Activated B cell treated with CpG ODN at 0.5 μM for 24 hours (primary cell): ENCODE measurements around the gene MKLN1. TPM values are rescaled to one million over a fixed set of nuclear protein-coding genes. Genes with fewer than 3 reads are reported as not detected.
"Not testable (repeated sequence)": the region's sequence is repeated elsewhere in the genome, so short reads cannot be mapped to it uniquely, and the experiment has no call there.

ENCODE experiments used
- ATAC-seq: fragments of 200-7000 bp; cut with Tn5 transposase; one replicate; pipeline ENCODE4 v1.10.0; 2021; ENCODE audit warnings: low read depth, mild to moderate bottlenecking, moderate library complexity
- CTCF ChIA-PET: fragments of 350-600 bp; sonication (Branson Sonifier 250); formaldehyde crosslinking; loops from one replicate; lab custom pipeline; 2021; ENCODE audit warnings: antibody characterized with exemption; lab: Charles Lee
- POLR2A ChIA-PET: fragments of 350-600 bp; sonication (Branson Sonifier 250); formaldehyde crosslinking; loops from one replicate; lab custom pipeline; 2021; ENCODE audit warnings: antibody characterized with exemption; lab: Charles Lee
- DNase-seq: peaks from one replicate; pipeline ENCODE4 v3.0.0; 2022
- H3K27ac Mint-ChIP-seq: one replicate; pipeline ENCODE4 v1.8.0; 2020; ENCODE audit warnings: mixed read lengths
- H3K27me3 Mint-ChIP-seq: one replicate; pipeline ENCODE4 v1.8.0; 2021; ENCODE audit warnings: mixed read lengths
- H3K36me3 Mint-ChIP-seq: one replicate; pipeline ENCODE4 v1.8.0; 2021; ENCODE audit warnings: low read depth, mixed read lengths
- H3K4me1 Mint-ChIP-seq: one replicate; pipeline ENCODE4 v1.8.0; 2021; ENCODE audit warnings: mixed read lengths
- H3K4me3 Mint-ChIP-seq: one replicate; pipeline ENCODE4 v1.8.0; 2020; ENCODE audit warnings: mild to moderate bottlenecking, mixed read lengths
- H3K9me3 Mint-ChIP-seq: one replicate; pipeline ENCODE4 v1.8.0; 2020; ENCODE audit warnings: mixed read lengths
- intact Hi-C: fragments of 100-400 bp; cut with micrococcal nuclease; formaldehyde crosslinking; loops from one replicate; pipeline ENCODE4 v1.15.1; 2024
- total RNA-seq: library from RNA; stranded (reverse); gene quantifications from 2 replicates; pipeline ENCODE4 v1.2.3, GENCODE V29; 2022
- TF ChIP-seq, protein P1 (sequence below): fragments of 200-600 bp; IDR thresholded peaks from one replicate; pipeline ENCODE4 v1.8.0; 2022; ENCODE audit warnings: antibody characterized with exemption, mild to moderate bottlenecking

The MKLN1 gene
- total RNA-seq, 1 donor from 2014 or later: 64.6 TPM

DNA sequence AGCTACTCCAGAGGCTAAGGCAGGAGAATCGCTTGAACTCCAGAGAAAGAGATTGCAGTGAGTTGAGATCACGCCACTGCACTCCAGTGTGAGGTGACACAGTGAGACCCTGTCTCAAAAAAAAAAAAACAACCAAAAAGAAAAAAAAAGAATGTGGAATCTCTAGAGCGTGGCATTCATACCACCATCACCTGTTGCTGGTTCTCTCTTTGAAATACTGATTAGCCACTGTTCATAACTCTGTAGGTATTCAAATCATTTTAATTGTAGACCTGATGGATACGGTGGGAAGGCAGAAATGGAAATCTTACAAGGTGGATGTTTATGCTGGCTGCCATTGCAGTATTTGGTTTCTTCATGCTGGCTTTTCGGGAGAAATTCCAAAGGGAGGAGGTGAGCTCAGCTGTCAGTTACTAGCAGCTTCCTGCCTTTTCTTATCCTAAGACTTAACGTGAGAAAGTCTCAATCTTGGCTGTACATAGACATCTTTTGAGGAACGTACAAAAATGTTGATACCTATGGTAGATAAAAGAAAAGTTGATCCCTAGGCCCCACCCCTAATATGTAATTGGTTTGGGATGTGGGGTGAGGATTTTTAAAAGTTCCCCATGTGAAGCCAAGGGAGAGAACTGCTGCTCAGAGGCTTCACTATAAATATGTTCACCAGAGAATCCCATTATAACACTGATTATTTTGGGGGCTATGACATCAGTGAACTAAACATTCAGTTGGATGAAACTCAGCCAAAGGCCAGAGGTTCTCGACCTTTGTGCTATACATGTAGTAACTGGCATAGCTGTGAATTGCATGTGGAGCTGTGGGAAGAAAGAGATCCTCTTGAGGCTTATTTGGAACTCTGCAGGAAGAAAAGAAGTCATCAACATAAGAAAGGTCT, 26.9 kb upstream of the MKLN1 start:
- H3K36me3 Mint-ChIP-seq: no peaks in the 10 kb centered on the region
- no peak overlapping the region for H3K4me3 Mint-ChIP-seq
- ChIA-PET CTCF (no interaction called here), POLR2A (no interaction called here)
- intact Hi-C loops: no loop called here
- DNase-seq (no peak), ATAC-seq (no peak)
- H3K4me1 Mint-ChIP-seq: no peaks in the 10 kb centered on the region
- TF ChIP-seq, protein P1, sequence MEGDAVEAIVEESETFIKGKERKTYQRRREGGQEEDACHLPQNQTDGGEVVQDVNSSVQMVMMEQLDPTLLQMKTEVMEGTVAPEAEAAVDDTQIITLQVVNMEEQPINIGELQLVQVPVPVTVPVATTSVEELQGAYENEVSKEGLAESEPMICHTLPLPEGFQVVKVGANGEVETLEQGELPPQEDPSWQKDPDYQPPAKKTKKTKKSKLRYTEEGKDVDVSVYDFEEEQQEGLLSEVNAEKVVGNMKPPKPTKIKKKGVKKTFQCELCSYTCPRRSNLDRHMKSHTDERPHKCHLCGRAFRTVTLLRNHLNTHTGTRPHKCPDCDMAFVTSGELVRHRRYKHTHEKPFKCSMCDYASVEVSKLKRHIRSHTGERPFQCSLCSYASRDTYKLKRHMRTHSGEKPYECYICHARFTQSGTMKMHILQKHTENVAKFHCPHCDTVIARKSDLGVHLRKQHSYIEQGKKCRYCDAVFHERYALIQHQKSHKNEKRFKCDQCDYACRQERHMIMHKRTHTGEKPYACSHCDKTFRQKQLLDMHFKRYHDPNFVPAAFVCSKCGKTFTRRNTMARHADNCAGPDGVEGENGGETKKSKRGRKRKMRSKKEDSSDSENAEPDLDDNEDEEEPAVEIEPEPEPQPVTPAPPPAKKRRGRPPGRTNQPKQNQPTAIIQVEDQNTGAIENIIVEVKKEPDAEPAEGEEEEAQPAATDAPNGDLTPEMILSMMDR: no peak
- H3K9me3 Mint-ChIP-seq: peaks cover 1% of the 10 kb centered on the region
- H3K27me3 Mint-ChIP-seq: no peaks in the 10 kb centered on the region
- no peak overlapping the region for H3K27ac Mint-ChIP-seq

DNA sequence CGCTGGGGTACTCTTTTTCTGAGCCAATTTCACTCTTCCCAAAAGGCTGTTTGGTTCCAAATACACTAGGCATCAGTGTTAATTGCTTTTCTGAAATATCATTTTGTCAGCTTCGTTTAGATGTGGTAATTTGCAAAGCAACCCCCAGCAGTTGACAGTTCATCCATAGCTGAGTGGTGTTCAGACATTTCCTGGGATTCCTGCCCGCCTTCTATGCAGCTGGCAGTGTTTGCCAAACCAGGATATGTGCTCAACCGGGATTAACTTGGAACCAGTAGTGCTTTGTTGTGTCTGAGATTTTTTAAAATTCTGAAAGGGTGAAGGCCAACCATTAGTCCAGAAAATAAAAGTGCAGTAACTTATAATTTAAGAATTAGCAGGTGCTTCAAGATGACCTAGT, 25.2 kb upstream of the MKLN1 start:
- POLR2A ChIA-PET: interaction anchor here (0.7 to 2.1 kb wide), 2 partner anchors 196 to 338 kb away, joined by 3 to 7 read pairs; no protein-coding TSS in a partner anchor
- peaks cover 2% of the 10 kb centered on the region for H3K36me3 Mint-ChIP-seq
- no peaks in the 10 kb centered on the region for H3K27me3 Mint-ChIP-seq
- TF ChIP-seq, protein P1: no peak
- ATAC-seq (no peak), DNase-seq (no peak)
- CTCF ChIA-PET: interaction anchor here (0.6 to 2.8 kb wide), 7 partner anchors 7 to 429 kb away, joined by 3 to 14 read pairs (median 3); no protein-coding TSS in a partner anchor
- intact Hi-C loops: loop anchor here (2.0 kb wide), 2 partner anchors 196 to 406 kb away; no protein-coding TSS in a partner anchor
- no peak overlapping the region for H3K4me3 Mint-ChIP-seq
- H3K4me1 Mint-ChIP-seq: no peaks in the 10 kb centered on the region
- peaks cover 15% of the 10 kb centered on the region for H3K9me3 Mint-ChIP-seq
- no peak overlapping the region for H3K27ac Mint-ChIP-seq

GRCh38 chr7:131302876-131303707, 24.6 kb upstream of the MKLN1 start:
- H3K27me3 Mint-ChIP-seq: no peaks in the 10 kb centered on the region
- DNase-seq: no peak
- H3K36me3 Mint-ChIP-seq: peaks cover 2% of the 10 kb centered on the region
- H3K4me3 Mint-ChIP-seq: no peak overlapping the region
- no peak overlapping the region for H3K27ac Mint-ChIP-seq
- CTCF ChIA-PET: interaction anchor here (0.6 to 2.8 kb wide), 8 partner anchors 8 to 430 kb away, joined by 3 to 14 read pairs (median 4); no protein-coding TSS in a partner anchor
- intact Hi-C loops: loop anchor here (1.0 to 2.0 kb wide), 3 partner anchors 196 to 406 kb away; no protein-coding TSS in a partner anchor
- POLR2A ChIA-PET: interaction anchor here (0.7 to 2.1 kb wide), 3 partner anchors 72 to 338 kb away, joined by 3 to 7 read pairs (median 3); no protein-coding TSS in a partner anchor
- H3K9me3 Mint-ChIP-seq: peaks cover 18% of the 10 kb centered on the region
- no peak for ATAC-seq
- TF ChIP-seq, protein P1: no peak
- no peaks in the 10 kb centered on the region for H3K4me1 Mint-ChIP-seq

GRCh38 chr7:131305152-131305551, 22.5 kb upstream of the MKLN1 start:
- DNase-seq (no peak), ATAC-seq (no peak)
- no peaks in the 10 kb centered on the region for H3K27me3 Mint-ChIP-seq
- TF ChIP-seq, protein P1: no peak
- CTCF ChIA-PET: interaction anchor here (1.1 kb wide), 1 partner anchor 200 kb away, joined by 3 read pairs; no protein-coding TSS in a partner anchor
- no peaks in the 10 kb centered on the region for H3K4me1 Mint-ChIP-seq
- H3K27ac Mint-ChIP-seq: no peak overlapping the region
- H3K4me3 Mint-ChIP-seq: no peak overlapping the region
- POLR2A ChIA-PET: no interaction called here
- intact Hi-C loops: no loop called here
- peaks cover 18% of the 10 kb centered on the region for H3K9me3 Mint-ChIP-seq
- H3K36me3 Mint-ChIP-seq: peaks cover 2% of the 10 kb centered on the region

GRCh38 chr7:131306041-131306440, 21.6 kb upstream of the MKLN1 start:
- H3K27ac Mint-ChIP-seq, H3K4me3 Mint-ChIP-seq, DNase-seq, ATAC-seq, POLR2A ChIA-PET, H3K4me1 Mint-ChIP-seq, H3K27me3 Mint-ChIP-seq, intact Hi-C loops, H3K36me3 Mint-ChIP-seq: not testable (repeated sequence)
- peaks cover 18% of the 10 kb centered on the region for H3K9me3 Mint-ChIP-seq
- CTCF ChIA-PET: interaction anchor here (0.6 kb wide), 1 partner anchor 12 kb away, joined by 3 read pairs; no protein-coding TSS in a partner anchor
